Lower leg skin (tissue), 4 donors: Measurements from ENCODE around the gene NFIB. TPM values are rescaled to one million over a fixed set of nuclear protein-coding genes. Genes with fewer than 3 reads are reported as not detected.

ENCODE experiments used
- DNase-seq, 2 donors: peaks; one replicate each; pipeline ENCODE4 v3.0.0-alpha.2; 2019; ENCODE audit warnings: low spot score in 2 of 2
- H3K4me3 ChIP-seq: fragments of 200-600 bp; sonication (generic); 2 replicates; pipeline ENCODE4 v1.5.1; 2017; ENCODE audit warnings: mild to moderate bottlenecking, low read depth; ENCODE audit not compliant: poor library complexity, severe bottlenecking
- POLR2A ChIP-seq, 2 donors: fragments of 450-650 bp; IDR thresholded peaks; one replicate each; pipeline ENCODE4 v1.6.1; 2016 to 2017; ENCODE audit warnings: antibody characterized with exemption in 2 of 2, mild to moderate bottlenecking in 1 of 2, moderate library complexity in 1 of 2
- WGBS, 2 donors: methylation state at CpG; one replicate each; pipeline ENCODE4 v1.1.5; 2018; 5-methylcytosine and 5-hydroxymethylcytosine counted together
- intact Hi-C: fragments of 100-400 bp; cut with DNase I; formaldehyde crosslinking; loops from one replicate; pipeline ENCODE4 v1.15.0; 2023; ENCODE audit warnings: low total_unique reads
- total RNA-seq, 4 donors: library from RNA; depleted of rRNA; stranded (reverse); fragments of >200 nt; gene quantifications; one replicate each; pipeline ENCODE4 v1.1.0, GENCODE V29; 2016
- TF ChIP-seq, protein P1 (sequence below), 3 donors: fragments of 450-650 bp; IDR thresholded peaks; one replicate each; pipeline ENCODE4 v1.5.1; 2016; ENCODE audit warnings: antibody characterized with exemption in 3 of 3, mild to moderate bottlenecking in 3 of 3, moderate library complexity in 2 of 3

NFIB gene
- total RNA-seq, 4 donors from 2014 or later = 68.2 to 145 (median 78.6) TPM

GRCh38 chr9:14056316-14056861 lies 257.6 kb downstream of the NFIB start:
- no peak for DNase-seq
- TF ChIP-seq, protein P1, sequence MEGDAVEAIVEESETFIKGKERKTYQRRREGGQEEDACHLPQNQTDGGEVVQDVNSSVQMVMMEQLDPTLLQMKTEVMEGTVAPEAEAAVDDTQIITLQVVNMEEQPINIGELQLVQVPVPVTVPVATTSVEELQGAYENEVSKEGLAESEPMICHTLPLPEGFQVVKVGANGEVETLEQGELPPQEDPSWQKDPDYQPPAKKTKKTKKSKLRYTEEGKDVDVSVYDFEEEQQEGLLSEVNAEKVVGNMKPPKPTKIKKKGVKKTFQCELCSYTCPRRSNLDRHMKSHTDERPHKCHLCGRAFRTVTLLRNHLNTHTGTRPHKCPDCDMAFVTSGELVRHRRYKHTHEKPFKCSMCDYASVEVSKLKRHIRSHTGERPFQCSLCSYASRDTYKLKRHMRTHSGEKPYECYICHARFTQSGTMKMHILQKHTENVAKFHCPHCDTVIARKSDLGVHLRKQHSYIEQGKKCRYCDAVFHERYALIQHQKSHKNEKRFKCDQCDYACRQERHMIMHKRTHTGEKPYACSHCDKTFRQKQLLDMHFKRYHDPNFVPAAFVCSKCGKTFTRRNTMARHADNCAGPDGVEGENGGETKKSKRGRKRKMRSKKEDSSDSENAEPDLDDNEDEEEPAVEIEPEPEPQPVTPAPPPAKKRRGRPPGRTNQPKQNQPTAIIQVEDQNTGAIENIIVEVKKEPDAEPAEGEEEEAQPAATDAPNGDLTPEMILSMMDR (IDR thresholded peaks at IDR 0.05) = no peak
- no peak for TF ChIP-seq POLR2A (IDR thresholded peaks at IDR 0.05)
- 37 to 78% methylated on average over 3 of the region's 3 CpGs for WGBS, 2 donors
- no peak overlapping the region for H3K4me3 ChIP-seq
- intact Hi-C loops = no loop called here

- DNase-seq = no peak
- no peak overlapping the region for H3K4me3 ChIP-seq
- TF ChIP-seq, protein P1 (IDR thresholded peaks at IDR 0.05) = no peak
- TF ChIP-seq POLR2A (IDR thresholded peaks at IDR 0.05) = no peak
- 49 to 65% methylated on average over 2 of the region's 2 CpGs for WGBS, 2 donors
- intact Hi-C loops = no loop called here
Observed at GRCh38 chr9:14054096-14054495, 259.8 kb downstream of the NFIB start.

DNA sequence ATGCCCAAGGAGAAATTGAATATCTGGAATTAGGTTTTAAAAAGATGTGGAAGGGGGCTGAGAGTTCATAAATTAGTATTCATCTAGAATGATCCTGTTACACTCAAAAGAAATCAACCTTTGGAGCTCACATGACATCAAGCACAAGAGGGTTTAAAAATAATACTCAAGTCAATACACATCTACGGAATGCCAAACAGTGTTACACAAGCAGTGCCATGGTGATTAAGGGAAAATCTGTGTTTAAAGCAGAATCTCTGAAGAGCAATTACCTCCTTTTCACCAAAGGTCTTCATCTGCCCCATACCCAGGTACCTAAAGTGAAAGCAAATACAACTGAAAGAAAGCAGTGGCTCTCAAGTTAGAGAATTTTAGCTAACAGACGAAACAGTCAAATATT lies 261.6 kb downstream of the NFIB start:
- intact Hi-C loops = no loop called here
- 71 to 85% methylated on average over 2 of the region's 2 CpGs for WGBS, 2 donors

GRCh38 chr9:14051419-14051818 lies 262.5 kb downstream of the NFIB start:
- H3K4me3 ChIP-seq = no peak overlapping the region
- intact Hi-C loops = no loop called here
- DNase-seq = no peak
- TF ChIP-seq POLR2A (IDR thresholded peaks at IDR 0.05) = no peak
- TF ChIP-seq, protein P1 (IDR thresholded peaks at IDR 0.05) = no peak

More for the DNA sequence above, 261.6 kb downstream of the NFIB start:
- no peak for DNase-seq
- no peak for TF ChIP-seq POLR2A (IDR thresholded peaks at IDR 0.05)
- TF ChIP-seq, protein P1 (IDR thresholded peaks at IDR 0.05) = no peak
- H3K4me3 ChIP-seq = no peak overlapping the region

GRCh38 chr9:14043483-14043882 lies 270.5 kb downstream of the NFIB start:
- no peak for DNase-seq
- 61% methylated on average over 1 of the region's 1 CpG for WGBS, 2 donors
- TF ChIP-seq POLR2A (IDR thresholded peaks at IDR 0.05) = no peak
- TF ChIP-seq, protein P1 (IDR thresholded peaks at IDR 0.05) = no peak
- intact Hi-C loops = no loop called here
- H3K4me3 ChIP-seq = no peak overlapping the region

DNA sequence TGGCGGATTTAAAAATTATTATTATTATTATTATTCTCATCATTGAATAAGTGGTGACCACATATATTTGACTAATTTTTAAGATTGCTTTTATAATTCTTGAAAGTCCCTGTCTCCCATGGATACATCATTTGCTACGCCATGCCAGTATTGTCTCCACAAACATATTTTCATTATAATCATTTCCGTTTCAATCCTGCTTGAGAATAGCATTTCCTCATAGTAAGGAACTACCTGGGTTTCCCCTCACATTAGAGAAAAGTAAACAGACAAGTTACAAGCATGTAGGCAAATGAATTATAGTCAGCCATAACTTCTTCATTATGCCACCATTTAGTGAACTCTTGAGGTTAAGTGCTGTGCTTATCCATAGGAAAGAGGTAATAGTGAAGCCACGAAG lies 276.6 kb downstream of the NFIB start:
- WGBS, 2 donors = 88% methylated on average over 4 of the region's 4 CpGs
- H3K4me3 ChIP-seq = no peak overlapping the region
- TF ChIP-seq, protein P1 (IDR thresholded peaks at IDR 0.05) = no peak
- no peak for TF ChIP-seq POLR2A (IDR thresholded peaks at IDR 0.05)
- no peak for DNase-seq
- intact Hi-C loops = no loop called here
